NCI-H1694 (cell line): Measurements from ENCODE around the gene OR1E2.
"Not testable (repeated sequence)": the region's sequence is repeated elsewhere in the genome, so short reads cannot be mapped to it uniquely, and the experiment has no call there.

ENCODE experiments used
- DNase-seq: peaks from one replicate; lab custom pipeline; 2025; lab: John Stamatoyannopoulos, UW

The OR1E2 gene

DNA sequence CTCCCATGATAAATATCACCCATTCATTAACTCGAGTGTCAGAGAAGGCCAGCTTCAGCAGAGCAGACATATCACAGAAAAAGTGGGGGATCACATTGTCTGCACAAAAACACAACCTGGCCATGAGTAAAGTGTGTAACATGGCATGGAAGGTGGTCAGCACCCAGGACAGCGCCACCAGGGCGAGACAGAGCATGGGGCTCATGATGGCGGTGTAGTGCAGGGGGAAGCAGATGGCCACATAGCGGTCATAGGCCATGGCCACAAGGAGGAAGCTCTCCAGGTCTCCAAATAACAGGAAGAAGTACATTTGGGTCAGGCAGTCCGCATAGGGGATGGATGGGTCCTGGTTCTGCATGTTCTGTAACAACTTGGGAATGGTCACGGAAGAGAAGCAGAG lies 35.8 kb downstream of the OR1E2 start:
- DNase-seq, result not testable (repeated sequence)

- no peak for DNase-seq
Measured at GRCh38 chr17:3389791-3390190, 43.9 kb downstream of the OR1E2 start.

DNA sequence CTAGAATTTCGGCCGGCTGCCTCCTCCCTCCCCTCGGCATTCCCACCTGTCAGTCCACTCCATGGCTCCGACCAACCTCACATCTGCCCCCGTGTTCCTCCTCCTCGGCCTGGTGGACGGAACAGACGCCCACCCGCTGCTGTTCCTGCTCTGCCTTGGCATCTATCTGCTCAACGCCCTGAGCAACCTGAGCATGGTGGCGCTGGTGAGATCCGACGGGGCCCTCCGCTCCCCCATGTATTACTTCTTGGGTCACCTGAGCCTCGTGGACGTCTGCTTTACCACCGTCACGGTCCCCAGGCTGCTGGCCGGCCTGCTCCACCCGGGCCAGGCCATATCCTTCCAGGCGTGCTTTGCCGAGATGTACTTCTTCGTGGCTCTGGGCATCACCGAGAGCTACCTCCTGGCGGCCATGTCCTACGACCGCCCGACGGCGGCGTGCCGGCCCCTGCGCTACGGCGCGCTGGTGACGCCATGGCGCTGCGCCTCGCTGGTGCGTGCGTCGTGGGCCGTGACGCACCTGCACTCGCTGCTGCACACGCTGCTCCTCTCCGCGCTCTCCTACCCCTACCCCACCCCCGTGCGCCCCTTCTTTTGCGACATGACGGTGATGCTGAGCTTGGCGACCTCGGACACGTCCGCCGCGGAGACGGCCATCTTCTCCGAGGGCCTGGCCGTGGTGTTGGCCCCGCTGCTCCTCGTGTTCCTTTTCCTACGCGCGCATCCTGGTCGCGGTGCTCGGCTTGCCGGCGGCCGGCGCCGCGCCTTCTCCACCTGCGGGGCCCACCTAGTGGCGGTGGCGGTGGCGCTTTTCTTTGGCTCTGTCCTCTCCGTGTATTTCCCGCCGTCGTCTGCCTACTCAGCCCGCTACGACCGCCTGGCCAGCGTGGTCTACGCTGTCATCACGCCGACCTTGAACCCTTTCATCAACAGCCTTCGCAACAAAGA lies 47.5 kb downstream of the OR1E2 start, which contains the start of gene OR3A2:
TSS of gene OR3A2 (minus strand) at position 440 of the 948 bp plus-strand sequence.
- DNase-seq, result no peak
